ENCODE results near the gene ADGRD1.

- TF ChIP-seq, protein P1, sequence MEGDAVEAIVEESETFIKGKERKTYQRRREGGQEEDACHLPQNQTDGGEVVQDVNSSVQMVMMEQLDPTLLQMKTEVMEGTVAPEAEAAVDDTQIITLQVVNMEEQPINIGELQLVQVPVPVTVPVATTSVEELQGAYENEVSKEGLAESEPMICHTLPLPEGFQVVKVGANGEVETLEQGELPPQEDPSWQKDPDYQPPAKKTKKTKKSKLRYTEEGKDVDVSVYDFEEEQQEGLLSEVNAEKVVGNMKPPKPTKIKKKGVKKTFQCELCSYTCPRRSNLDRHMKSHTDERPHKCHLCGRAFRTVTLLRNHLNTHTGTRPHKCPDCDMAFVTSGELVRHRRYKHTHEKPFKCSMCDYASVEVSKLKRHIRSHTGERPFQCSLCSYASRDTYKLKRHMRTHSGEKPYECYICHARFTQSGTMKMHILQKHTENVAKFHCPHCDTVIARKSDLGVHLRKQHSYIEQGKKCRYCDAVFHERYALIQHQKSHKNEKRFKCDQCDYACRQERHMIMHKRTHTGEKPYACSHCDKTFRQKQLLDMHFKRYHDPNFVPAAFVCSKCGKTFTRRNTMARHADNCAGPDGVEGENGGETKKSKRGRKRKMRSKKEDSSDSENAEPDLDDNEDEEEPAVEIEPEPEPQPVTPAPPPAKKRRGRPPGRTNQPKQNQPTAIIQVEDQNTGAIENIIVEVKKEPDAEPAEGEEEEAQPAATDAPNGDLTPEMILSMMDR (IDR thresholded peaks at IDR 0.05): no peak
- TF ChIP-seq POLR2A (IDR thresholded peaks at IDR 0.05; ENCODE audit: low read depth): no peak
- TF ChIP-seq POLR2AphosphoS5 (IDR thresholded peaks at IDR 0.05): no peak
- no peak for TF ChIP-seq EP300 (IDR thresholded peaks at IDR 0.05)
Measured at GRCh38 chr12:131146173-131146675, 192.5 kb downstream of the ADGRD1 start.

Data from esophagus muscularis mucosa (tissue), 4 donors.